Parathyroid adenoma (tissue), 2 donors: ENCODE results near the gene DYNC2I2.
"Not testable (repeated sequence)": the region's sequence is repeated elsewhere in the genome, so short reads cannot be mapped to it uniquely, and the experiment has no call there.

ENCODE experiments used
- H2AFZ ChIP-seq: fragments of 300-600 bp; sonication (generic); one replicate; pipeline ENCODE4 v1.7.0; 2017; ENCODE audit warnings: antibody characterized with exemption, mild to moderate bottlenecking
- H3K27ac ChIP-seq: fragments of 300-600 bp; sonication (generic); one replicate; pipeline ENCODE4 v1.7.0; 2017
- H3K27me3 ChIP-seq: fragments of 300-600 bp; sonication (generic); one replicate; pipeline ENCODE4 v1.7.0; 2017; ENCODE audit warnings: low read length; ENCODE audit not compliant: control insufficient read depth, insufficient read depth
- H3K36me3 ChIP-seq: fragments of 300-600 bp; sonication (generic); one replicate; pipeline ENCODE4 v1.7.0; 2017; ENCODE audit warnings: low read length; ENCODE audit not compliant: control insufficient read depth, insufficient read depth
- H3K4me1 ChIP-seq: fragments of 300-600 bp; sonication (generic); one replicate; pipeline ENCODE4 v1.7.0; 2017; ENCODE audit warnings: control low read depth
- H3K4me2 ChIP-seq: fragments of 300-600 bp; sonication (generic); one replicate; pipeline ENCODE4 v1.7.0; 2017; ENCODE audit warnings: low read length
- H3K4me3 ChIP-seq: fragments of 300-600 bp; sonication (generic); one replicate; pipeline ENCODE4 v1.7.0; 2017; ENCODE audit warnings: low read depth, low read length
- H3K79me2 ChIP-seq: fragments of 300-600 bp; sonication (generic); one replicate; pipeline ENCODE4 v1.7.0; 2017; ENCODE audit warnings: control low read depth
- H3K9ac ChIP-seq: fragments of 300-600 bp; sonication (generic); one replicate; pipeline ENCODE4 v1.7.0; 2017; ENCODE audit warnings: mild to moderate bottlenecking
- H3K9me3 ChIP-seq: fragments of 300-600 bp; sonication (generic); one replicate; pipeline ENCODE4 v1.7.0; 2017; ENCODE audit warnings: low read length; ENCODE audit not compliant: control insufficient read depth
- CTCF ChIP-seq: fragments of 300-600 bp; sonication (generic); IDR thresholded peaks from one replicate; pipeline ENCODE4 v1.7.0; 2017; ENCODE audit warnings: antibody characterized with exemption, mild to moderate bottlenecking
- donor health status: primary hyperparathyroidism.

The DYNC2I2 gene

GRCh38 chr9:128696923-128697707 lies 40.5 kb upstream of the DYNC2I2 start:
- Histone ChIP-seq H3K9me3 (no peaks in the 10 kb centered on the region), H2AFZ (no peak overlapping the region), H3K27me3 (no peaks in the 10 kb centered on the region), H3K4me1 (no peaks in the 10 kb centered on the region), H3K36me3 (no peaks in the 10 kb centered on the region), H3K4me3 (no peak overlapping the region), H3K79me2 (no peaks in the 10 kb centered on the region), H3K27ac (no peak overlapping the region), H3K4me2 (no peak overlapping the region), H3K9ac (no peak overlapping the region)
- no peak for TF ChIP-seq CTCF

GRCh38 chr9:128694344-128694743 lies 37.7 kb upstream of the DYNC2I2 start:
- Histone ChIP-seq H3K27ac (no peak overlapping the region), H3K27me3 (no peaks in the 10 kb centered on the region), H3K4me3 (no peak overlapping the region), H3K9ac (no peak overlapping the region), H3K4me2 (no peak overlapping the region), H3K4me1 (no peaks in the 10 kb centered on the region), H2AFZ (no peak overlapping the region), H3K79me2 (peaks cover 5% of the 10 kb centered on the region), H3K9me3 (no peaks in the 10 kb centered on the region), H3K36me3 (no peaks in the 10 kb centered on the region)
- TF ChIP-seq CTCF = no peak

- not testable (repeated sequence) for H3K79me2 ChIP-seq, H3K27ac ChIP-seq, H3K4me1 ChIP-seq, H3K9me3 ChIP-seq, H3K4me3 ChIP-seq, H2AFZ ChIP-seq, H3K36me3 ChIP-seq, H3K27me3 ChIP-seq, H3K4me2 ChIP-seq, H3K9ac ChIP-seq
These were observed 37.1 kb upstream of the DYNC2I2 start for GRCh38 chr9:128693738-128694137.

- Histone ChIP-seq H3K27me3 (no peaks in the 10 kb centered on the region), H3K79me2 (peaks cover 5% of the 10 kb centered on the region), H3K27ac (peak overlapping the region; percentile 12), H3K4me2 (peak overlapping the region; percentile 82), H3K4me3 (peak overlapping the region; percentile 61), H3K9me3 (no peaks in the 10 kb centered on the region), H3K36me3 (no peaks in the 10 kb centered on the region), H3K4me1 (no peaks in the 10 kb centered on the region), H2AFZ (no peak overlapping the region), H3K9ac (no peak overlapping the region)
- TF ChIP-seq CTCF = no peak
These were observed 34.0 kb upstream of the DYNC2I2 start for GRCh38 chr9:128690684-128691034.

- peaks cover 5% of the 10 kb centered on the region for H3K79me2 ChIP-seq
- H3K9ac ChIP-seq = no peak overlapping the region
- no peak overlapping the region for H2AFZ ChIP-seq
- H3K4me2 ChIP-seq = peak overlapping the region; percentile 82
- no peaks in the 10 kb centered on the region for H3K36me3 ChIP-seq
- no peaks in the 10 kb centered on the region for H3K9me3 ChIP-seq
- H3K4me1 ChIP-seq = no peaks in the 10 kb centered on the region
- TF ChIP-seq CTCF = no peak
- peak overlapping the region; percentile 12 for H3K27ac ChIP-seq
- H3K27me3 ChIP-seq = no peaks in the 10 kb centered on the region
- H3K4me3 ChIP-seq = peak overlapping the region; percentile 61
These were observed 33.4 kb upstream of the DYNC2I2 start for GRCh38 chr9:128689820-128690683.
